HepG2 (cell line): ENCODE measurements around the gene ATP5PF. TPM values are rescaled to one million over a fixed set of nuclear protein-coding genes. Genes with fewer than 3 reads are reported as not detected.

Experiments
- ATAC-seq: fragments of 200-7000 bp; cut with Tn5 transposase; 3 replicates; pipeline ENCODE4 v1.9.1; 2020; ENCODE audit warnings: mild to moderate bottlenecking, moderate library complexity
- BruUV-seq: library from RNA; stranded (reverse); fragments of 400-500 nt; replicated peaks from 2 replicates; lab custom pipeline; 2021; lab: Mats Ljungman, UMichigan
- CTCF ChIA-PET: fragments of 300-600 bp; formaldehyde crosslinking; extraction: SDS; loops from one replicate; lab custom pipeline; 2021; ENCODE audit warnings: low total read pairs, inconsistent platforms, low intra/inter-chr PET ratio; lab: Yijun Ruan, JAX
- POLR2A ChIA-PET: fragments of 350-600 bp; sonication (Branson Sonifier 250); formaldehyde crosslinking; loops from one replicate; lab custom pipeline; 2020; ENCODE audit warnings: antibody characterized with exemption, inconsistent platforms; lab: Yijun Ruan, JAX
- DNase-seq: peaks from one replicate; pipeline ENCODE4 v3.0.0-alpha.2; 2015; ENCODE audit warnings: low spot score
- FAIRE-seq: peaks from 3 replicates; lab custom pipeline; 2011; peaks lifted over from hg19 to GRCh38; lab: Jason Lieb, UNC
- H2AFZ ChIP-seq: one replicate; pipeline ENCODE4 v1.6.1; 2011; ENCODE audit warnings: low read length, inconsistent platforms
- H3K27ac ChIP-seq: fragments of 300-600 bp; 3 replicates; pipeline ENCODE4 v1.8.0; 2011; ENCODE audit warnings: mixed run types, mild to moderate bottlenecking, mixed read lengths, low read length, inconsistent platforms; ENCODE audit not compliant: insufficient read depth; ENCODE audit errors: extremely low read length
- H3K27me3 ChIP-seq, 2 experiments: fragments of 200-600 bp in 1 of 2; 2 replicates in 1 of 2; 3 replicates in 1 of 2; pipeline versions ENCODE4 v1.6.0 to v1.8.0; 2011; ENCODE audit warnings: low read length in 2 of 2, mild to moderate bottlenecking in 2 of 2, moderate library complexity in 2 of 2, inconsistent platforms in 1 of 2; ENCODE audit not compliant: insufficient read depth in 2 of 2, control insufficient read depth in 1 of 2
- H3K36me3 ChIP-seq, 2 experiments: fragments of 200-600 bp in 1 of 2; replicated peaks in 1 of 2; 2 replicates in 1 of 2; 3 replicates in 1 of 2; pipeline versions ENCODE4 v1.5.1 to v1.8.0; 2011; ENCODE audit warnings: low read length in 2 of 2, inconsistent platforms in 1 of 2; ENCODE audit not compliant: insufficient read depth in 2 of 2, control insufficient read depth in 1 of 2
- H3K4me1 ChIP-seq: 2 replicates; pipeline ENCODE4 v1.5.1; 2012; ENCODE audit warnings: low read length, inconsistent platforms; ENCODE audit not compliant: insufficient read depth
- H3K4me2 ChIP-seq: 2 replicates; pipeline ENCODE4 v1.6.0; 2011; ENCODE audit warnings: low read depth, low read length, inconsistent platforms
- H3K4me3 ChIP-seq, 3 experiments: fragments of 200-600 bp in 1 of 3; sonication (generic), shearing (Covaris generic) in 1 of 3; replicated peaks in 1 of 3; 2 replicates each; pipeline ENCODE4 v1.5.1; 2011 to 2016; ENCODE audit warnings: low read length in 3 of 3, inconsistent platforms in 2 of 3, low read depth in 2 of 3, mild to moderate bottlenecking in 2 of 3, control low read depth in 1 of 3, mixed read lengths in 1 of 3; ENCODE audit not compliant: insufficient read depth in 1 of 3
- H3K79me2 ChIP-seq: one replicate; pipeline ENCODE4 v1.6.1; 2011; ENCODE audit warnings: low read length, inconsistent platforms; ENCODE audit not compliant: insufficient read depth
- H3K9ac ChIP-seq: 2 replicates; pipeline ENCODE4 v1.6.0; 2011; ENCODE audit warnings: mild to moderate bottlenecking, low read depth, low read length, inconsistent platforms; ENCODE audit not compliant: insufficient read depth
- H3K9me3 ChIP-seq: 2 replicates; pipeline ENCODE4 v1.5.1; 2012; ENCODE audit warnings: mild to moderate bottlenecking, low read length
- H4K20me1 ChIP-seq: 2 replicates; pipeline ENCODE4 v1.6.0; 2011; ENCODE audit warnings: inconsistent platforms, mild to moderate bottlenecking, low read length, moderate library complexity; ENCODE audit not compliant: insufficient read depth
- DNMT1 ChIP-seq: sonication (generic); formaldehyde crosslinking; IDR thresholded peaks from 2 replicates; pipeline ENCODE4 v1.5.1; 2020; ENCODE audit warnings: mild to moderate bottlenecking, missing genetic modification reagents
- GATAD2A ChIP-seq: IDR thresholded peaks from 2 replicates; pipeline ENCODE4 v1.6.1; 2016
- MTF1 ChIP-seq: sonication (generic); formaldehyde crosslinking; IDR thresholded peaks from 2 replicates; pipeline ENCODE4 v1.5.0; 2020; ENCODE audit warnings: missing genetic modification reagents
- PCBP2 ChIP-seq: fragments of 200-400 bp; formaldehyde crosslinking; optimal IDR thresholded peaks from 2 replicates; pipeline ENCODE3; 2018; ENCODE audit warnings: low read length, low read depth; ENCODE audit not compliant: poor library complexity, severe bottlenecking
- REL ChIP-seq: sonication (generic); formaldehyde crosslinking; conservative IDR thresholded peaks from 2 replicates; pipeline ENCODE4 v1.8.0; 2022; ENCODE audit warnings: mild to moderate bottlenecking, missing genetic modification reagents, moderate library complexity
- SRSF4 ChIP-seq: fragments of 200-400 bp; formaldehyde crosslinking; IDR thresholded peaks from one replicate; pipeline ENCODE4 v1.6.1; 2018; ENCODE audit warnings: mild to moderate bottlenecking, low read depth, low read length, moderate library complexity; ENCODE audit not compliant: poor library complexity, severe bottlenecking
- ZNF274 ChIP-seq: sonication (generic); formaldehyde crosslinking; IDR thresholded peaks from 2 replicates; pipeline ENCODE4 v1.5.1; 2020; ENCODE audit warnings: mild to moderate bottlenecking, missing genetic modification reagents
- ZNF775 ChIP-seq: sonication (generic); formaldehyde crosslinking; IDR thresholded peaks from 2 replicates; pipeline ENCODE4 v1.4.0; 2020; ENCODE audit warnings: missing genetic modification reagents, mild to moderate bottlenecking, moderate library complexity, borderline replicate concordance
- ZNF83 ChIP-seq: sonication (generic); formaldehyde crosslinking; IDR thresholded peaks from 2 replicates; pipeline ENCODE4 v1.4.0; 2020; ENCODE audit warnings: missing genetic modification reagents, mild to moderate bottlenecking, borderline replicate concordance
- WGBS: methylation state at CpG from one replicate; pipeline ENCODE4 v1.1.6; 2017; ENCODE audit warnings: low lambda C conversion rate; 5-methylcytosine and 5-hydroxymethylcytosine counted together
- in situ Hi-C: cut with HindIII; loops from 2 replicates; pipeline ENCODE4 v1.10.0; 2017; ENCODE audit warnings: low pct_unique_long_range_greater_than_20kb; ENCODE audit not compliant: extremely low pct_ligation_motif_present
- intact Hi-C: fragments of 100-400 bp; cut with micrococcal nuclease; formaldehyde crosslinking; loops from one replicate; pipeline ENCODE4 v1.10.0; 2022; ENCODE audit not compliant: unreplicated experiment
- polyA plus RNA-seq, 8 experiments: library from polyadenylated mRNA; depleted of rRNA in 3 of 8; stranded (reverse) in 7 of 8; unstranded in 1 of 8; fragments of >200 nt; fragmentation: Illumina TruSeq in 4 of 8; extraction: Trizol in 4 of 8; gene quantifications; 2 replicates each; pipeline versions ENCODE4 v1.2.1 to v1.2.3, GENCODE V29; 2011 to 2016; ENCODE audit warnings: low read depth in 4 of 8, missing spikeins in 1 of 8, mixed read lengths in 1 of 8; ENCODE audit not compliant: insufficient read depth in 1 of 8
- total RNA-seq, 5 experiments: library from RNA; depleted of rRNA; stranded (reverse); fragments of >200 nt; fragmentation: Illumina TruSeq; extraction: Trizol; gene quantifications; 2 replicates each; pipeline ENCODE4 v1.2.3, GENCODE V29; 2016; ENCODE audit warnings: low read depth in 1 of 5
- TF ChIP-seq, protein P1 (sequence below): IDR thresholded peaks from 2 replicates; pipeline ENCODE4 v1.6.1; 2016
- TF ChIP-seq, protein P2 (sequence below): sonication (generic); formaldehyde crosslinking; IDR thresholded peaks from 2 replicates; pipeline ENCODE4 v1.4.0; 2020; ENCODE audit warnings: missing genetic modification reagents
- TF ChIP-seq, protein P3 (sequence below): sonication (generic); formaldehyde crosslinking; IDR thresholded peaks from 2 replicates; pipeline ENCODE4 v1.8.1; 2023; ENCODE audit warnings: mild to moderate bottlenecking, missing genetic modification reagents

Gene ATP5PF
- total and polyA plus RNA-seq, 2 of the 13 experiments (the other 11 are each of a cell fraction or from before 2014, with no cell fraction given), result 131 to 157 TPM

DNA sequence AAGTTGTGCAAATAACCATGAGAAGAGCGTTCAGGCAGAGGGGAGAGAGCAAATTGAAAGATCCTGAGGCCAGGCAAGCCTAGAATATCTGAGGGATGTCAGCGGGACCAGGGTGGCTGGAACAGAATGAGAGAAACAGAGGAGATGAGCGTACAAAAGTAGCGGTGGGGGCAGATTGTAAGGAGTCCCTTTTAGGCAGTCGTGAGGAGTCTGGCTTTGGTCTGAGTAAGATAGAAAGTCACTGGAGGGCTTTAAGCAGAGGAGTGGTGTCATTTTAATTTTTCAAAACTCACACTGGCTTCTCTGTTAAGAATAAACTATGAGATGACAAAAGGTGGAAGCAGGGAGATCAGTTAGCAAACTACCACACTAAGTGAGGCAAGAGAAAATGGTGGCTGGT is 24.2 kb downstream of the ATP5PF start (continued):
- TF ChIP-seq PCBP2 (no peak), GATAD2A (CRISPR knock-in tag) (no peak), DNMT1 (CRISPR knock-in tag) (no peak), ZNF775 (CRISPR knock-in tag) (no peak)
- TF ChIP-seq, protein P1, sequence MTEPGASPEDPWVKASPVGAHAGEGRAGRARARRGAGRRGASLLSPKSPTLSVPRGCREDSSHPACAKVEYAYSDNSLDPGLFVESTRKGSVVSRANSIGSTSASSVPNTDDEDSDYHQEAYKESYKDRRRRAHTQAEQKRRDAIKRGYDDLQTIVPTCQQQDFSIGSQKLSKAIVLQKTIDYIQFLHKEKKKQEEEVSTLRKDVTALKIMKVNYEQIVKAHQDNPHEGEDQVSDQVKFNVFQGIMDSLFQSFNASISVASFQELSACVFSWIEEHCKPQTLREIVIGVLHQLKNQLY, result no peak
- TF ChIP-seq, protein P2, sequence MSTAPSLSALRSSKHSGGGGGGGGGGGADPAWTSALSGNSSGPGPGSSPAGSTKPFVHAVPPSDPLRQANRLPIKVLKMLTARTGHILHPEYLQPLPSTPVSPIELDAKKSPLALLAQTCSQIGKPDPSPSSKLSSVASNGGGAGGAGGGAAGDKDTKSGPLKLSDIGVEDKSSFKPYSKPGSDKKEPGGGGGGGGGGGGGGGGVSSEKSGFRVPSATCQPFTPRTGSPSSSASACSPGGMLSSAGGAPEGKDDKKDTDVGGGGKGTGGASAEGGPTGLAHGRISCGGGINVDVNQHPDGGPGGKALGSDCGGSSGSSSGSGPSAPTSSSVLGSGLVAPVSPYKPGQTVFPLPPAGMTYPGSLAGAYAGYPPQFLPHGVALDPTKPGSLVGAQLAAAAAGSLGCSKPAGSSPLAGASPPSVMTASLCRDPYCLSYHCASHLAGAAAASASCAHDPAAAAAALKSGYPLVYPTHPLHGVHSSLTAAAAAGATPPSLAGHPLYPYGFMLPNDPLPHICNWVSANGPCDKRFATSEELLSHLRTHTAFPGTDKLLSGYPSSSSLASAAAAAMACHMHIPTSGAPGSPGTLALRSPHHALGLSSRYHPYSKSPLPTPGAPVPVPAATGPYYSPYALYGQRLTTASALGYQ (CRISPR knock-in tag), result no peak
- TF ChIP-seq, all 625 proteins: peak for 0

DNA sequence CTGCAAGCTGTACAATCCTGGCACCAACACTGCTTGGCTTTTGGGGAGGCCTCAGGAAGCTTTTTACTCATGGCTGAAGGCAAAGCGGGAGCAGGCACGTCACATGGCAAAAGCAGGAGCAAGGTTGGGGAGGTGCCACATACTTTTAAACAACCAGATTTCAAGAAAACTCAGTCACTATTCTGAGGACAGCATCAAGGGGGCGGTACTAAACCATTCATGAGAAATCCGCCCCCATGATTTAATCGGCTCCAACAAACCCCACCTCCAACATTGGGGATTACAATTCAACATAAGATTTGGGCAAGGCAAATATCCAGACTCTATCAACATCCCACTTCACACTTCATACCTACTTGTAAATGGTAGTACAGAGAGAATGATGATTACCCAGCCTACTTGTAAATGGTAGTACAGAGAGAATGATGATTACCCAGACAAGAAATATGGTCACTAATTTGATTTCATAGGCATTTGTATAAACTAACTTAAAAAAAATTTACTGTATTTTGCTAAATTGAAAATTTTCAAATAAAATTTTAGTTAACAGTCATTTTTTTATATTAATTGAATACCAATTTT is 24.9 kb downstream of the ATP5PF start:
- WGBS, result 47% methylated on average over 5 of the region's 5 CpGs
- H4K20me1 ChIP-seq, result no peaks in the 10 kb centered on the region
- no peaks in the 10 kb centered on the region for H3K36me3 ChIP-seq
- no peaks in the 10 kb centered on the region for H3K9me3 ChIP-seq
- H3K79me2 ChIP-seq, result no peaks in the 10 kb centered on the region
- POLR2A ChIA-PET, result no interaction called here
- intact Hi-C loops, result no loop called here
- no peak for FAIRE-seq
- no peak overlapping the region for H3K27ac ChIP-seq
- no peak overlapping the region for H2AFZ ChIP-seq
- H3K4me1 ChIP-seq, result no peaks in the 10 kb centered on the region
- ATAC-seq, result no peak
- CTCF ChIA-PET, result interaction anchor here (2.5 kb wide), 1 partner anchor 101 kb away, joined by 41 read pairs; the partner anchor contains the start of gene MRPL39
- no peaks in the 10 kb centered on the region for H3K27me3 ChIP-seq
- in situ Hi-C loops, result loop anchor here (5.0 kb wide), 1 partner anchor 102 kb away; the partner anchor contains the start of gene MRPL39
- no peak overlapping the region for H3K4me3 ChIP-seq
- DNase-seq, result no peak
- no peak overlapping the region for H3K4me2 ChIP-seq
- no peak overlapping the region for H3K9ac ChIP-seq
- BruUV-seq, result no TSS peak
- TF ChIP-seq MTF1 (no peak), ZNF274 (no peak), REL (no peak), ZNF83 (no peak), SRSF4 (no peak)
- TF ChIP-seq, protein P3, sequence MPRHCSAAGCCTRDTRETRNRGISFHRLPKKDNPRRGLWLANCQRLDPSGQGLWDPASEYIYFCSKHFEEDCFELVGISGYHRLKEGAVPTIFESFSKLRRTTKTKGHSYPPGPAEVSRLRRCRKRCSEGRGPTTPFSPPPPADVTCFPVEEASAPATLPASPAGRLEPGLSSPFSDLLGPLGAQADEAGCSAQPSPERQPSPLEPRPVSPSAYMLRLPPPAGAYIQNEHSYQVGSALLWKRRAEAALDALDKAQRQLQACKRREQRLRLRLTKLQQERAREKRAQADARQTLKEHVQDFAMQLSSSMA (CRISPR knock-in tag), result no peak
